Endodermal cell (in vitro differentiated cells): ENCODE results near the gene ITK. TPM values are rescaled to one million over a fixed set of nuclear protein-coding genes. Genes with fewer than 3 reads are reported as not detected.

Experiments used
- DNase-seq: peaks from one replicate; pipeline ENCODE4 v3.0.0-alpha.2; 2017
- H3K27ac ChIP-seq: 2 replicates; pipeline ENCODE4 v1.5.1; 2013; ENCODE audit warnings: mild to moderate bottlenecking, low read depth, low read length, moderate library complexity
- H3K27me3 ChIP-seq: 2 replicates; pipeline ENCODE4 v1.6.1; 2013; ENCODE audit warnings: mild to moderate bottlenecking, low read length, moderate library complexity; ENCODE audit not compliant: insufficient read depth, control insufficient read depth, poor library complexity, severe bottlenecking
- H3K36me3 ChIP-seq: 2 replicates; pipeline ENCODE4 v1.7.0; 2013; ENCODE audit warnings: mild to moderate bottlenecking, low read length, moderate library complexity; ENCODE audit not compliant: control insufficient read depth, insufficient read depth
- H3K4me1 ChIP-seq: one replicate; pipeline ENCODE4 v1.7.0; 2013; ENCODE audit warnings: low read length; ENCODE audit not compliant: control insufficient read depth, insufficient read depth
- H3K4me3 ChIP-seq: 2 replicates; pipeline ENCODE4 v1.5.1; 2013; ENCODE audit warnings: mild to moderate bottlenecking, low read length, moderate library complexity
- H3K9ac ChIP-seq: 2 replicates; pipeline ENCODE4 v1.6.1; 2013; ENCODE audit warnings: mild to moderate bottlenecking, low read length, moderate library complexity; ENCODE audit not compliant: poor library complexity, severe bottlenecking; ENCODE audit errors: extremely low read depth
- H3K9me3 ChIP-seq: 2 replicates; pipeline ENCODE4 v1.6.1; 2013; ENCODE audit warnings: mild to moderate bottlenecking, low read length, moderate library complexity; ENCODE audit not compliant: control insufficient read depth
- H3K27ac Mint-ChIP-seq: 2 replicates; pipeline ENCODE4 v1.8.0; 2020; ENCODE audit warnings: mixed read lengths
- H3K27me3 Mint-ChIP-seq: 2 replicates; pipeline ENCODE4 v1.8.0; 2021; ENCODE audit warnings: mild to moderate bottlenecking, mixed read lengths; ENCODE audit not compliant: insufficient read depth
- H3K36me3 Mint-ChIP-seq: 2 replicates; pipeline ENCODE4 v1.8.0; 2020; ENCODE audit warnings: low read depth, mixed read lengths
- H3K4me1 Mint-ChIP-seq: 2 replicates; pipeline ENCODE4 v1.8.0; 2020; ENCODE audit warnings: mixed read lengths
- H3K4me3 Mint-ChIP-seq: 2 replicates; pipeline ENCODE4 v1.8.0; 2020; ENCODE audit warnings: mild to moderate bottlenecking, moderate library complexity, mixed read lengths
- H3K9me3 Mint-ChIP-seq: 2 replicates; pipeline ENCODE4 v1.8.0; 2020; ENCODE audit warnings: mild to moderate bottlenecking, mixed read lengths
- CTCF ChIP-seq: fragments of 200-600 bp; sonication (generic); conservative IDR thresholded peaks from 2 replicates; pipeline ENCODE4 v1.5.0; 2021; ENCODE audit warnings: antibody characterized with exemption, mild to moderate bottlenecking
- WGBS, 2 experiments: methylation state at CpG; one replicate each; pipeline versions ENCODE4 v1.1.5 to v1.1.7; 2013; ENCODE audit warnings: missing lambda C conversion rate in 2 of 2, mixed read lengths in 1 of 2; ENCODE audit not compliant: insufficient coverage in 1 of 2, insufficient read length in 1 of 2; 5-methylcytosine and 5-hydroxymethylcytosine counted together
- total RNA-seq, 2 donors: library from RNA; stranded (reverse); fragmentation: NEBNext Ultra II Directional in 1 of 2; extraction: Animal tissue kit (Norgen Biotek cat#: 25700) in 1 of 2; gene quantifications; 2 replicates in 1 of 2; 3 replicates in 1 of 2; pipeline ENCODE4 v1.2.1, GENCODE V29; 2021

The ITK gene
- total RNA-seq, 2 donors from 2014 or later, result 0.31 to 0.38 TPM

- Histone ChIP-seq H3K36me3 (peaks cover 37% of the 10 kb centered on the region), H3K27me3 (no peaks in the 10 kb centered on the region), H3K4me3 (no peak overlapping the region), H3K9me3 (no peaks in the 10 kb centered on the region), H3K27ac (no peak overlapping the region), H3K9ac (no peak overlapping the region), H3K4me1 (no peaks in the 10 kb centered on the region)
- 97 to 100% methylated on average over 5 to 6 of the region's 6 CpGs for WGBS, 2 experiments
- TF ChIP-seq CTCF, result no peak
- H3K36me3 Mint-ChIP-seq, result peaks cover 42% of the 10 kb centered on the region
- no peak overlapping the region for H3K27ac Mint-ChIP-seq
- no peak overlapping the region for H3K4me3 Mint-ChIP-seq
- H3K27me3 Mint-ChIP-seq, result no peaks in the 10 kb centered on the region
- H3K4me1 Mint-ChIP-seq, result peaks cover 5% of the 10 kb centered on the region
- no peak for DNase-seq
- H3K9me3 Mint-ChIP-seq, result no peaks in the 10 kb centered on the region
These were observed 42.9 kb upstream of the ITK start for GRCh38 chr5:157137691-157138090.

DNA sequence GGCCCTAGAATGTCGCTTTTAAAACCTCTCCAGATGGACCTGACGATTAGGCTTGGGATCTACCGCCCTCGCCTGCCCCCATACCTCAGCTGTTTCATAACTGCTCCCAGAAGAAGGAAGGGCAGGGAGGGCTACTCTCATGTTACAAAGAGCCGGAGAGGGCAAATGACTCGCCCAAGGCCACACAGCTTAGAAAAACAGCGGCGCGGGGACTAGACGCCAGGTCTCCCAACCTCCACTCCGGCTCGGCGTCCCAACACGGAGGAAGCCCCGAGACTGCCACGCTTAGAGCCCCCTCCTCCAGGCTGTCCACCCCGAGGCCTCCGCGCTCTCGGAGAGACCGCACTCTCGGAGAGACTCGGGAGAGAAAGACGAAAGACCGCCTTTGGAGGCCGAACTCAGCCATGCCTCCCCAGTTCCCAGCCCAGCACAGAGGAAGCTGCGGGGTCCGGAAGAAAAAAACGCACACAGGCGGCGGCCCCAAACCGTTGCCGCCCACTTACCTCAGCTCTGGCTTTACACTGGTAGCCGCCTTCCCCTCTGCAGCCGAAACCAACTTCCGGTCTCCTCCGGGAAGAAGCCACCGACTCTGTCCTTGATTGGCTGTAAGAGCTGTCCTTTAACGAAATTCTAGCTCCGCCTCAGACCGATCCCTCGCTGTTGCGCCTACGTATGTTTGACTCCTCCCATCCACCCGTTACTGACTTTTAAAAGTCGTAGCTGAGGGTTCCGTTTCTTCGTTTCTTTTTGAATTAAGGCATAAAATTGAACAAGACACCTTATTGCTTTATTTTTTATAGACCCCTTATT, 38.1 kb upstream of the ITK start, which contains the start of gene MED7:
TSS of gene MED7 (minus strand) at position 549 of the 810 bp plus-strand sequence. CDS start 3,434 bp downstream, outside the sequence.
- no peaks in the 10 kb centered on the region for H3K9me3 Mint-ChIP-seq
- 0 to 1% methylated on average over 29 to 48 of the region's 48 CpGs for WGBS, 2 experiments
- TF ChIP-seq CTCF, result no peak

GRCh38 chr5:157143127-157143971, 37.3 kb upstream of the ITK start:
- H3K27ac ChIP-seq, result peak overlapping the region; percentile 1
- Mint-ChIP-seq H3K9me3 (no peaks in the 10 kb centered on the region), H3K4me1 (peaks cover 8% of the 10 kb centered on the region), H3K27ac (peak overlapping the region; percentile 97), H3K4me3 (peak overlapping the region; percentile 94), H3K36me3 (peaks cover 29% of the 10 kb centered on the region), H3K27me3 (peaks cover 2% of the 10 kb centered on the region)
- no peak for TF ChIP-seq CTCF
- DNase-seq, result peak; percentile 45
- no peaks in the 10 kb centered on the region for H3K4me1 ChIP-seq
- 45 to 58% methylated on average over 28 to 33 of the region's 33 CpGs for WGBS, 2 experiments
- peak overlapping the region; percentile 98 for H3K4me3 ChIP-seq
- no peaks in the 10 kb centered on the region for H3K27me3 ChIP-seq
- H3K9me3 ChIP-seq, result no peaks in the 10 kb centered on the region
- peaks cover 11% of the 10 kb centered on the region for H3K36me3 ChIP-seq
- H3K9ac ChIP-seq, result peak overlapping the region; percentile 96

More for the DNA sequence above, 38.1 kb upstream of the ITK start, which contains the start of gene MED7:
- Histone ChIP-seq H3K4me3 (peak within 1 kb of the TSS; percentile 98), H3K27ac (peak within 1 kb of the TSS; percentile 74), H3K9ac (peak within 1 kb of the TSS; percentile 96), H3K27me3 (no peaks in the 10 kb centered on the region), H3K36me3 (peaks cover 20% of the 10 kb centered on the region), H3K4me1 (no peaks in the 10 kb centered on the region), H3K9me3 (no peaks in the 10 kb centered on the region)
- peak; percentile 97 for DNase-seq
- Mint-ChIP-seq H3K36me3 (peaks cover 36% of the 10 kb centered on the region), H3K4me1 (peaks cover 7% of the 10 kb centered on the region), H3K27me3 (peaks cover 2% of the 10 kb centered on the region), H3K27ac (peak within 1 kb of the TSS; percentile 97), H3K4me3 (peak within 1 kb of the TSS; percentile 94)
